ENCODE measurements around the gene CBX3.
"Not testable (repeated sequence)": the region's sequence is repeated elsewhere in the genome, so short reads cannot be mapped to it uniquely, and the experiment has no call there.

CBX3 gene

DNA sequence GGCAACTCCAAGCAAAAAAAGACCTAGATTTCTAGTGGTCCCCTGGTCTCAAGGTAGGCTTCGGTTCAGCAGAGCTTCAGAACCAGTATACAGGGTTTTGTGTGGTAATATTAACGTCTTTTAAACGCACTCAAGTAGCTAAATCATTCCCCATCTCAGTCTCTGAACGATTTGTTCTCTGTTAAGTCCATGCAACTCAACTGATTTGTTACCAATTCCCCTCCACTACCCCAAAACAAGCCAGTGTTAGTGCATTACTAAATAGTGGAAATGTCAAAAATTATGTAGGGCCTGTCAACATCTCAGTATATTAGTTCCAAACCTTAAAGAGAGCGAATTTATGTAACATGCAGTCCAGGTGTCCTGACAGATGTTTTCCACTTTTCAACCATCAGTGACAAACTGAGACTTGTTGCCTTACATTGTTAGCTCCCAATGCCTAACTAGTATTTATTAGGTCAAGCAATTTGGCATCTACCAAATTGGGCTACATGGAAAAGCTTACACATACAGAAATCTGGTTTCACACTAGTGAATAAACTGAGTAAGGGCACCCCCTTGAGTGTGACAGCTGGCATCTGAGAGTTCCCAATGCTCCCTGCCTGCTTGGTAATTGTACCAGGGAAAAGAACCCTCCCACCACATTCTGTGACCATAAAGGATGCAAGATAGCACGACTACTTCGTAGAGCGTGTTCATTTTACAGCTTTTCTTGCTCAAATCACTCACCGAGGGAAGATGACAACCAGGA, 13.2 kb upstream of the CBX3 start:
- DNase-seq (ENCODE audit: low read depth in 2 of 2), result no peak

DNA sequence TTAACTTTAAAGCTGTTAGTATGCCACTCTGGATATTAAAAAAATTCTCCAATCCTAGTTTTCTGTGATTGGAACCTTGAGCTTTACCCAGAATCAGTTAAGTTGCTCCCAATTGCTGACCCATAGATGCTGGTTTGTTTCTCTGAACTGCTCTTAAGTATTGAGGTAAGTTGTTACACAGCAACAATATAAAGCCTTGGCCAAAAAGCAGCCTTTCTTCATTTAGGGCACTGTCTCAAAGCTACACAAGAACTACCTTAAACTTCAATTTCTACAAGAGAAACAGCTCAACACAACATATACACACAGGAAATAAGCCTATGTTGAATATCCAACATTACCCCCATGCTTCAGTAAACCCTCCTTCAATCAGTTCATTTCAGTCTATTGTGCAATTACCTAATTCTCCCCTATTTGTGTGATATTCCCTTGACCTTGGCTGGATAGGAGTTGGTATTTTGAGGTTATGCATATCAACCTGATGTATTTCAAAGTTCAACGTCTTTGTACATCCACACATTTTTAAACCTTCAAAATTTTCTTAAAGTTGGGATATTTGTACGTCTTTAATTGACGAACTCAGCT, 12.5 kb upstream of the CBX3 start:
- no peak for DNase-seq (ENCODE audit: low read depth in 2 of 2)

DNA sequence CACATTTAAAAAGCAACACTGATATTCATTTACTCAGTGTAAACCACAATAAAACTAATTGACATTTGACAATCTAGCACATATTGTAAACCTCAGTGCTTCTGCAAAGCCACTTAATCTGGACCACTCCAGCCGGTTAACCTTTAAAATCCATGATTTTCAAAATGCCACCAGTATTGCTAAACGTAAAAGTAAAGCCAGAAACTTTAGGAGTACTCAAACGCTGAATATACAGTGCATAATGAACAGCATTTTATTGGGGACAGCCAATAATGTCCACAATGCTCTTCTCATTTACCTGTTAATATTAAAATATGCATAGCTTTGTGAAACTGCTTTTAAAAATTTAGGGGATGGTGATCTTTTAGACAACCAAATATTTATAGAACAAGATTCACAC, 11.8 kb upstream of the CBX3 start:
- no peak for DNase-seq (ENCODE audit: low read depth in 2 of 2)

DNA sequence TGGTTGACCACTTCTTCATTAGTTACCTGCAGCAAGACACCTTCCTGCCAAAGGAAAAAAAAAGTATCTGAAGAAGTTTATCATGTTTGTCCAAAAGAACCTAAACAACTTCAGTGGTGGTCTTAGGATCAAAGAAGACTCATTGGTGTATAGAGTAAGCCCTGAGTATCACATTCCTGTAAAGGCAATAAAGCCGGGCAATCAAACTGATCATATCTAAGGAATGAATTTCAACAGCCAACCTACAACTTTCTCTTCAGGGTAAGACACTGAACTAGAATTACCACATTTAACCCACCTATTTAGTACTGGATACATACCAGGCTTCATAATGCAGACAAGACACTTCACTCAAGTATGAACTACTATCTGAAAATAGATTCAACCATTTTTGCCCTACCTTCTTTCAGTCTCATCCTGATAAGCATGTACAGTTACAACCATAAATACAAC, 11.1 kb upstream of the CBX3 start:
- DNase-seq (ENCODE audit: low read depth in 2 of 2), result no peak

DNA sequence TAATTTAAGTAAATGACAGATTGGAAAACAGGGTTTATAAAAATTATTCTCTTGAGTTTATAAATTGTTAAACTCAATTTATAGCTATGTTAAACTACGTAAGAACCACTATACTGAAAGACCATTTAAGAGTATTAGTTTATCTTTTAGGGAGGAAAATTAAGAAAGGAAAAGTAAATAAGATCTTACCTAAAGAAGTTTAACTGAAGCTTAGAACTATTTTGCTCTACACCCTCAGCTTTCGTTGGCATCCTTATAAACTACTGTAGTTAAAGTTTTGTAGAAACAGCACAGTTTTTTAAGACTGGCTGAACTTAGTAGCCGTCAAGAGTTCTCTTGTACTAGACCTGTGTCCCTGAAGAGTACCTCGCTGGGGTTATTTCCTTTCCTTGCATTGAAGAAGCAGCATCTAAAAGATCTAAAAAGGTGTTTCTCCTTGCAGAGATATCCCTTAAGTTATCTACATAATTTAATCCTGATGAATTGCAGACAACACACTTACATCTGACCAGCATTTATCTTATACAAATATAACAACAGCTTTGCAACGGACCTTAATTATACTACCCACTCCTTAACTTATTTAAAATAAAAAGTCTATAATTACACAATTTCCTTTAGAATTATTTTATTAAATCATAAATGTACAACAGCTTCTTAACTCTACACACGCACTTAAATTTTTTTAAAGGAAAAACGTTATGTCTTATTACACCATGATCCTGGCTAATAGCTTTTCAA, 10.1 kb upstream of the CBX3 start:
- DNase-seq (ENCODE audit: low read depth in 2 of 2), result no peak

DNA sequence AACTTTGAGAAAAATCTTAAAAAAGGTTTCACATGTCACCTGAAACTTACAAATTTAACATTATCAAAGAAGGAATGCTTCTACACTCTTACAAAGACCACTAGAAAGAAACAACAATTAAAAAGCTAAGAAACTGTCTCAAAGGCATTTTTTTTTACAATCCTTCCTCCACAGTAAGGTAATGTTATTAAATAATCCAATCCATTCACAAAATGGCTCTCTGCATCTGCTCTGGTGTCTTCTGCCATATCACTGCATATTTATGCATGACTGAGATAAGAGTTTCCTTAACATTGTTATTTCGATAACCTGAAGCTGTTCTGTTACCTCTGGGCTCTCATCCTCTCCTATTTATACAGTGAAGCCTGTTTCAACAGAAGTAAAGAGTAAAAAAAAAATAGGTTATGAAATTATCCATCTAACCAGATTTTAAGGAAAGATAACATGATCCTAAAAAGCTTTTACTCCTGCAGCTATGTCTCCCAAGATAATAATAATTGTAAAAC, 9.5 kb upstream of the CBX3 start:
- DNase-seq (ENCODE audit: low read depth in 2 of 2), result no peak

DNA sequence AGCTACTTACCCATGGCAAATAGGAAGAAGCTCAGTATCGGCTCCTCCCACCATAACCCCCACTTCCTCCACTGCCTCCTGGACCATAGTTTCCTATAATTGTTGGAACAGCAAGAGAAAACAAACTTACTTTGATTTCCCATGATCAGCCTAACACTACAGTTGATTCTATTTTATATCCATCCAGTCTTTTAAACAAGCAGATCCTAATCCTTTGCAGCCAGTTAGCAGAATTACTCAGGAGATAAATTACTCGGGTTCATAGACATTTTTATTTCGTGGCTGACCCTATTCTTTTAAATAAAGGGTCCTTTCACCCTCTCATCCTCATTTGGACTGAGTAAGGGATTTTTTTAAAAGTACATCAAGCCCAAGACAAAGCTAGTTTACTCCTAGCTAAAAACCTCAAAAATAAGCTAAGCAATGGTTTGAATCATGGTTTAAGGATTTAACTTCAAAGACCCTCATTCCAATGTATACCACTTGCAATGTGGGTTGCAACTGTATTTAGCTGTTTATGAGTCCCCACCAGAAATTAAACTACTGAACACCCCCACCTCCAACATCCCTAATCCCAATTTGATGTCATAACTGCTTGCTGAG, 9.0 kb upstream of the CBX3 start:
- no peak for DNase-seq (ENCODE audit: low read depth in 2 of 2)

DNA sequence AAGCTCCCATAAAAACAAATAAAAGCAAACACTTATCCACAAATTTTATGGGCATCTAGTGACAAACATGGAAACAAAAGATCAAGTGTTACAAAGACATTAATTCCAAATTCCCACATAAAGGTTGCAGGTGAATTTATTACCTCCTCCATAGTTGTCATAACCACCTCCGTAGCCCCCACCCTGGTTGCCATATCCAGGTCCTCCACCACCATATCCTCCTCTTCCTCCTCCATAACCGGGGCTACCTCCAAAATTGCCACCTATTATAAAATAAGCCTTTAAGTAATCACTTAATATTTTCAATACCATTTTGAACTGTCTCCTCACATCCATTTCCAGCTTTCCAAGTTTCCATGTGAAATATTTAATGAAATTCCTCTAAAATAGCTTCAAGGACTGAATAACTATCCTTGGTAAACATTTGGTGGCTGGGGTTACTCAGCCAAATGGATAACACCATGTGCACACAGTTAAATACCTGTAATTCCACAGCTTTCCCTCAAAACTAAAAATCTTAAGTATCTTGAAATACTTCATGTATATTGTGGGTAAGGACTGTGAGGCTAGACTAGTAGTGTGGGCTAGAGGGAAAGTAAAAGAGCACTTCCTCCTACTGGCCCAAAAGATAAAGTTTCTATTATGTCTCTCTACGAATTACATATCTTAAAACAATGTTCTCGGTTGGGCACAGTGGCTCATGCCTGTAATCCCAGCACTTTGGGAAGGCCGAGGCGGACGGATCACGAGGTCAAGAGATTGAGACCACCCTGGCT, 7.9 kb upstream of the CBX3 start:
- DNase-seq (ENCODE audit: low read depth in 2 of 2), result no peak

DNA sequence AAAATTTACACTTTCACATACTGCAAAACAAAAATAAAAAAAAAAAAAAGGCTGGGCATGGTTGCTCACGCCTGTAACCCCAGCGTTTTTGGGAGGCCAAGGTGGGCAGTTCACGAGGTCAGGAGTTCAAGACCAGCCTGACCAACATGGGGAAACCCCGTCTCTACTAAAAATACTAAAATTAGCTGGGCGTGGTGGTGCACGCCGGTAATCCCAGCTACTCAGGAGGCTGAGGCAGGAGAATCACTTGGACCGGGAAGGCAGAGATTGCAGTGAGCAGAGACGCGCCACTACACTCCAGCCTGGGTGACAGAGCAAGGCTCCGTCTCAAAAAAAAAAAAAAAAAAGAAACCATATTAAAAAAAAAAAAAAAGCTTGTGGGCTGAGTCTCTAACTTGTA, 6.8 kb upstream of the CBX3 start:
- not testable (repeated sequence) for DNase-seq (ENCODE audit: low read depth in 2 of 2)

DNA sequence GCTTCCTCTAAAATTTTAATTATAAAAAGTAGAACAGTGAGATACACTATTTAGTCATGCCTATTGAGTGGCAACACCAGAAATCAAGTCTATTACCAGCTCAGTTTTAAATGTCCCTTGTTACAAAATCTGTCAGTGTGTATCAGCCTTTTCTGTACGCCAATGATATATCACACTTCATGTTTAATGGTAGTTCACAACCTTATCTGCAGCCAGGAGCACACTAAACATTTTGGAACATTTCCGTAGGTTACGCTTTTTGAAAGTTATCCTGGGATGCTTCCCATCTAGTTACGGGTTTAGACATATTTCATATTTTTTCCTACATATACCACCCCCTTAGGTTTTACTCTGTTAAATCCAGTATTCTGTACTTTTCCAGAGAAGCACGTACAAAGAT, 6.4 kb upstream of the CBX3 start:
- no peak for DNase-seq (ENCODE audit: low read depth in 2 of 2)

DNA sequence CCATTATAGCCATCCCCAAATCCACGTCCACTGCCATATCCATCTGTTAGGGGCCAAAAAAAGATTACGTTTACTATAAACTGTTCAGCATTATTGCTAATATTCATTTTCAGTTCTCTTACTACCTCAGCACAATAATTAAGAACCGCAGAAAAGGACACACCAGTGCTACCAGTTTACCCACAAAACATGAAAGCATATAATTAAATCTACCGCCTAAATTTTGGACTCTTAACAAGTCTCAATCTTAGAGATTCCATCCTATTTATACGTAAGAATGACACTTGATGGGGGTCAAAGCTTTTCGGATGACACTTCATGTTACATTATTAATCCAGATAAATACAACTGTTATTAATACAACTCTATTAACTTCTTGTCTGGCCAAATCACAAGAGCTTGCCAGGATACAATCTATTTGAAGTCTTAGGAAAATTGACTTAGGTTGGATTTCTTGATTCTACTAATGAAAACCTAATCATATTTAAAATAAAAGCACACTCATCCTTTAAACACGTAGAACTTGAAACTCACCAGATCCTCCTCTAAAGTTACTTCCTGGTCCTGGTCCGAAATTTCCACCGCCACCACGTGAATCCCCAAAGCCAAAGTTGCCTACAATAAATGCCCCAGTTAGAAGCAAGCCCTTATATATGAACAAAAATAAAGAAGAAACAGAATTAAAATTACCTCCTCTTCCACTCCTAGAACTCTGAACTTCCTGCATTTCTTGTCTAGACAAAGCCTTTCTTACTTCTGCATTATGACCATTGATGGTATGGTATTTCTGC, 5.5 kb upstream of the CBX3 start:
- no peak for DNase-seq (ENCODE audit: low read depth in 2 of 2)

DNA sequence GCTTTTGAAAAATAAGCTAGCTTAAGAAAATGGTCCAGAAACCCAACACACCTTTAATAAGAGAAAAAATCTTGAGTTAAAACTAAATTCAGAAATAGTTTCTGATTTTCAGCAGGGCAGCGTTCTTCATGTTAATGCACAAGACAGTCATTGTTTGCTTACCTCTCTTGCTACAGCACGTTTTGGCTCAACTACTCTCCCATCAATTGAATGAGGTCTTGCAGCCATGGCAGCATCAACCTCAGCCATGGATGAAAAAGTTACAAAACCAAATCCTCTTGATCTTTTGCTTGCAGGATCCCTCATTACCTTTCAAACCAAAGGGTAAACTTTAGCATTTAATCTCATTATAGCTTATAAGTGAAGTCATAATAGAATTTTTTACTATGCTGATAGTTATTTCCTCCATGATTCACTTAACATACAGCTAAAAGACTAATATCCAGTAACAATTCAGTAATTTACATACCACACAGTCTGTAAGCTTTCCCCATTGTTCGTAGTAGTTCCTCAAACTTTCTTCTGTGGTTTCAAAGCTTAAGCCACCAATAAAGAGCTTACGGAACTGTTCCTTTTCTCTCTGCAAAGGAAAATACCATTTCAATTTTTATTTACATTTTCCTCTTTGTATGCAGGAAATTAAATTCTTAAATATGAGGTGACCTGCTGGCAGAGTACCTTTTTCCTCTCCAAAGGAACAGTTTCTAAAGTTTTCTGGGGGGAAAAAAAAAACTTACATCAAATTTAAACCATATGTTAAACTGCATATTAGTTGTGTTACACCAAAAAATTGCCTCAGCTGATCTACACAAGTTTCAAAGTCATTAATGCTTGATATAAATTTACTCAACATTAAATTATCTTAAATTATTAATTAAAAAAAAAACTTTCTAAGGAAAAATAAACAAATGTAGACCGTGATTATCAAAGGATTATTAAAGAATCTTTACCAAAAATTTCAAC, 4.1 kb upstream of the CBX3 start:
- DNase-seq (ENCODE audit: low read depth in 2 of 2), result no peak

DNA sequence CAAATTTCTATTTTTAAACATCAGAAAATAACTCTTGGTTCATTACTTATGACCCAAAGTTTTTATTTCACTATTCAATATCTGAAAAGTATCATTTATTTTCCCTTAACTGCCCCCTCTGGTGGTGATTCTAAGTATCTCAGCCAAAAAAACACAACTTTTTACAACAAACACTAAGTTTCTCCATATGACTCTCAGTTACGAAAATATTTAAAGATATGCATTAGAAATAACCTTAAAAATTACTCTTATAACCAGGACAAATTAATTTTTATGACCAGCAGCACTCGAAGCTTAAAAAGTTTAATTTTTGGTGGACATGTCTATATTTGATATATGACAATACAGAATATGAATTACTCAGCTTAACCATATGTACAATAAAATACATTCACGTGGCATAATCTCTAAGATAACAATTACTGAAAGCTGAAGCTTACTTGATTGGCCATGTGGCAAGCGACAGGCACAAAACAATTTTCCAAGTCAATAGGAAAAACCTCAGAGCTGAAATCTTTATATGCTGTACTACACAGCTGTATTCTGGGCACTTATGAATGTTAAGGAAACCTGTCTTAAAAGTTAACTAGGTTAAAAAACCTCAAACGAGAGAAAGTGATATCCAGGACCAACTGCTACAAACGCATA, 3.3 kb upstream of the CBX3 start:
- DNase-seq (ENCODE audit: low read depth in 2 of 2), result no peak

DNA sequence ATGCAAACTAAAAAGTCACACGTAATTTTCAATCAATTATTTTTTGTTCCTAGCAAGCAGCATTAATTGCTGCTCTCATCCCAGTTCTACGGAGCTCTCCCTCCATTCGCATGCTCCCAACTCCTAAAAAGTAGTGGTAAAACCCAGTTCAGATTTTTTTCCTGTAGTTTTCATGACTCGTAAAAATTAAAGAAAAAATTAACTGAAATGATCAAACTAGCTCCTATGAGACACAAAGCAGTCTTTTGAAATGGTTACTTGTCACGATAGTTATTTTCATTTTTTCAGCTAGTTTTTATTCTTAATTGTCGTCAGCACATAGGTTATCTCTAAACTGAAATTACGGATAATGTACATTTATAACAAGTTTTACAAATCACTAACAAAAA, 2.8 kb upstream of the CBX3 start:
- DNase-seq (ENCODE audit: low read depth in 2 of 2), result no peak

DNA sequence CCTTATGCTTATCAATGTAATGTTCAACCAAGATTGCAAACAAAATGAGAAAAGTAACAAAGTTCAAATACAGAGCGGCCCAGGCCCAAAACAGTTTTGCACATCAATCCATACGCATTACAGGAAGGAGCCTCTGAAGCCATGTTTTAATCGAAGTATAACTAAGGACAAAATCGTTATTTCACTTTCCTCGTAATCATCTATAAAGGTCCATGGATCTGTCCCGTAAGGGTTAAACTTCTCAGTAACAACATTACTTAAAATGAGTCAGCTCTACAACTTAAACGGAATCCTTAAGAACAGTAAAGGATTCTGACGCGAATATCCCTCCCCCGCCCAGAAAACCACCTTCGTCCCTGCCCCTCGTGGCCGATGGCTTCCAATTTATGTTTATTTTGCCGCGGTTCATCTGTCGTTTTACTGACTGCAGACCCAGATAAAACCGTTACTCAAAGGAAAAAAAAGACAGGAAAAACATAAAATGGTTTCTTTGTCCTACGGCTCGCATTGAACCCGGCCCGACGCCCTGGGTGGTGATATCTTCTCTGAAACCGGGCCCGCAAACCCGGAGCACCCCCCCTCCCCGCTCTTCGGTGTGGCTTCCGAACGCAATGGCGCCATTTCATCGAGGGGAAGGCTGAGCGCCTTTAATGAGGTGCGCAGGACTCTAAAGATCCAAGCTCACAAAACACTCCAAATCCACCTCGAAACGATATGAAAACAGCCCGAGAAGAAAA, 2.1 kb upstream of the CBX3 start:
- DNase-seq (ENCODE audit: low read depth in 2 of 2), result peak in 1 of 2 donors; percentile 48

DNA sequence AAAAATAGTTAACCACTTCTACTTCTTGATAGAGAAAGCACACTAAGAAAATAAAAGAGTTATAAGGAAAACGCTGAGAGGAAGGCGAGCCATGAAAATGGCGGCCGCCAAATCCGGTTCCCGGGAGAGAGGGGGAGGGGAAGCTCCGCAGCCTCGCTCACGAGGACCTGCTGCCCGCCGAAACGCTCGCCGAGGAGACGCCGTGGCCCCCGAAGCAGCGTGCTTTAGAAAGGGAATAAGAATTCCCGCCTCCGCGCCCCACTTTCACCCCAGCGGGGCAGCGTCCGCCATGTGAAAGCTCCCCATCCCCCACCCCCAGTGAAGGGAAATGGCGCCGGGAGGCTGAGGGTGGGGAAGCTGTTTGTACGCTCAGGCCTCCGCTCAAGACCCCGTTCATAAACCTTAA, 1.5 kb upstream of the CBX3 start:
- peak; percentile 66 to 71 for DNase-seq (ENCODE audit: low read depth in 2 of 2)

DNA sequence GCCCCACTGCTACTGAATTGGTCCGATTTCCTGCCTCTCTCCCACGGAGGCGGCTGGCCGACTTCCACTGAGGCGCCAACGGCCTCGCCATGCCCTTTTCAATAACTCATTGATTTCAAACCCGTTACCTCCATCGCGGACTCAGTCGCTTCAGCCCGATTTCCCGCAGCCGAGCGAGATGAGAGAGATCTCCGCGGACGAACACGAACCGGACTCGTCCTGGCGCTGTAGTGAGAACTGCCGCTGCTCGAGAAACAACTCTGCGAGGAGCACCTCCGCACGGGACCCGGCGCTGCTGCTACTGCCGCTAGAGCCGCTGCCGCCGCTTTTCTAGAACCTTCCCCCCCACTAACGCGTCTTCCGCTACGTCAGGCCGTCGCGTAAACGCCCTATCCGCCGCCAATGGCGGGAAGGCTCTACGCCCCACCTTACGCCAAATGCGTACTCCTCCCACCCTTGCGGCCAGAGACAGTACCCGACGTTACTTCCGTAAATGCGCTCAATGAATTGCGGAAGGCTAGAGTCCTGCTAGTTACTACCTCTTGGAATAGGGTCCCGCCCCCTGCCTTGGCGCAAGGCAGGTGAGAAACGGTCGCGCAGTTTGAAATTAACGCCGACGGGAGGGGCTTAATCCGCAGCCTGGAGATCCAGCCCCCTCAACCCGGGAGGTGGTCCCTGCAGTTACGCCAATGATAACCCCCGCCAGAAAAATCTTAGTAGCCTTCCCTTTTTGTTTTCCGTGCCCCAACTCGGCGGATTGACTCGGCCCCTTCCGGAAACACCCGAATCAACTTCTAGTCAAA, 900 bp upstream of the CBX3 start, which contains the start of gene HNRNPA2B1:
HNRNPA2B1 (minus strand) TSS at position 303 of the 803 bp plus-strand sequence; CDS start at position 134, 169 bp downstream.
- DNase-seq (ENCODE audit: low read depth in 2 of 2), result peak; percentile 92 to 94

Measured in stimulated activated CD4-positive, alpha-beta T cell treated with anti-CD3 and anti-CD28 coated beads, Interleukin-15, amount 100 ng/mL, for 48 hours (primary cell).